Measurements from ENCODE around the gene TMA16. TPM values are rescaled to one million over a fixed set of nuclear protein-coding genes. Genes with fewer than 3 reads are reported as not detected.

The TMA16 gene
- total RNA-seq, 1 donor from 2014 or later: 37.0 TPM

GRCh38 chr4:163562496-163562895 lies 68.0 kb downstream of the TMA16 start:
- H3K27ac Mint-ChIP-seq: no peak overlapping the region
- H3K27me3 Mint-ChIP-seq (ENCODE audit: low read depth): peaks cover 18% of the 10 kb centered on the region
- no peaks in the 10 kb centered on the region for H3K36me3 Mint-ChIP-seq
- no peak overlapping the region for H3K4me3 Mint-ChIP-seq
- no peak for TF ChIP-seq CTCF (IDR thresholded peaks at IDR 0.05; ENCODE audit: unreplicated experiment)
- DNase-seq (ENCODE audit: low spot score in 2 of 2, unreplicated experiment in 2 of 2): no peak
- H3K9me3 Mint-ChIP-seq: no peaks in the 10 kb centered on the region
- H3K4me1 Mint-ChIP-seq: no peaks in the 10 kb centered on the region

- H3K27ac Mint-ChIP-seq: no peak overlapping the region
These were observed 69.1 kb downstream of the TMA16 start for GRCh38 chr4:163563592-163563991.

GRCh38 chr4:163564221-163564720 lies 69.8 kb downstream of the TMA16 start:
- H3K27ac Mint-ChIP-seq: no peak overlapping the region
- no peaks in the 10 kb centered on the region for H3K4me1 Mint-ChIP-seq
- TF ChIP-seq CTCF (IDR thresholded peaks at IDR 0.05; ENCODE audit: unreplicated experiment): no peak
- peaks cover 6% of the 10 kb centered on the region for H3K27me3 Mint-ChIP-seq (ENCODE audit: low read depth)
- no peaks in the 10 kb centered on the region for H3K36me3 Mint-ChIP-seq
- no peak for DNase-seq (ENCODE audit: low spot score in 2 of 2, unreplicated experiment in 2 of 2)
- H3K9me3 Mint-ChIP-seq: no peaks in the 10 kb centered on the region
- H3K4me3 Mint-ChIP-seq: no peak overlapping the region

More at GRCh38 chr4:163563592-163563991, 69.1 kb downstream of the TMA16 start:
- no peaks in the 10 kb centered on the region for H3K36me3 Mint-ChIP-seq
- TF ChIP-seq CTCF (IDR thresholded peaks at IDR 0.05; ENCODE audit: unreplicated experiment): no peak
- peaks cover 9% of the 10 kb centered on the region for H3K27me3 Mint-ChIP-seq (ENCODE audit: low read depth)
- no peak for DNase-seq (ENCODE audit: low spot score in 2 of 2, unreplicated experiment in 2 of 2)
- H3K4me1 Mint-ChIP-seq: no peaks in the 10 kb centered on the region
- no peak overlapping the region for H3K4me3 Mint-ChIP-seq
- H3K9me3 Mint-ChIP-seq: no peaks in the 10 kb centered on the region

- no peak for DNase-seq (ENCODE audit: low spot score in 2 of 2, unreplicated experiment in 2 of 2)
- H3K36me3 Mint-ChIP-seq: no peaks in the 10 kb centered on the region
- H3K4me1 Mint-ChIP-seq: no peaks in the 10 kb centered on the region
- no peak for TF ChIP-seq CTCF (IDR thresholded peaks at IDR 0.05; ENCODE audit: unreplicated experiment)
- no peak overlapping the region for H3K4me3 Mint-ChIP-seq
- H3K27ac Mint-ChIP-seq: no peak overlapping the region
- no peaks in the 10 kb centered on the region for H3K9me3 Mint-ChIP-seq
- peaks cover 6% of the 10 kb centered on the region for H3K27me3 Mint-ChIP-seq (ENCODE audit: low read depth)
These were observed 71.0 kb downstream of the TMA16 start for GRCh38 chr4:163565226-163566135.

GRCh38 chr4:163566257-163566796 lies 71.8 kb downstream of the TMA16 start:
- H3K36me3 Mint-ChIP-seq: no peaks in the 10 kb centered on the region
- peaks cover 8% of the 10 kb centered on the region for H3K27me3 Mint-ChIP-seq (ENCODE audit: low read depth)
- H3K27ac Mint-ChIP-seq: no peak overlapping the region
- H3K4me1 Mint-ChIP-seq: no peaks in the 10 kb centered on the region
- H3K9me3 Mint-ChIP-seq: no peaks in the 10 kb centered on the region
- TF ChIP-seq CTCF (IDR thresholded peaks at IDR 0.05; ENCODE audit: unreplicated experiment): no peak
- DNase-seq (ENCODE audit: low spot score in 2 of 2, unreplicated experiment in 2 of 2): no peak
- no peak overlapping the region for H3K4me3 Mint-ChIP-seq
